Measurements from ENCODE around the gene ACOX1.

Gene ACOX1

GRCh38 chr17:75902406-75902805 is 76.6 kb downstream of the ACOX1 start:
- Histone ChIP-seq H3K9me3 (ENCODE audit: insufficient read depth, low read length, severe bottlenecking) (no peaks in the 10 kb centered on the region), H3K9ac (ENCODE audit: low read depth, low read length) (no peak overlapping the region), H3K4me1 (ENCODE audit: insufficient read depth, low read length) (peaks cover 32% of the 10 kb centered on the region), H3K27me3 (ENCODE audit: insufficient read depth, low read length, poor library complexity) (no peaks in the 10 kb centered on the region), H3K27ac (ENCODE audit: low read length) (no peak overlapping the region), H3K79me2 (ENCODE audit: insufficient read depth, low read length) (peaks cover 29% of the 10 kb centered on the region), H3K4me2 (ENCODE audit: insufficient read depth, low read length) (no peak overlapping the region), H4K20me1 (ENCODE audit: insufficient read depth, low read length) (no peaks in the 10 kb centered on the region), H2AFZ (ENCODE audit: low read depth, low read length) (no peak overlapping the region), H3K4me3 (ENCODE audit: low read depth in 1 of 2, low read length in 2 of 2) (no peak overlapping the region), H3K36me3 (ENCODE audit: insufficient read depth, low read length) (peaks cover 58% of the 10 kb centered on the region)
- DNase-seq (no peak), ATAC-seq (ENCODE audit: insufficient read depth, low read depth) (no peak)
- TF ChIP-seq EZH2 (IDR thresholded peaks at IDR 0.05; ENCODE audit: borderline replicate concordance, low read depth, low read length, severe bottlenecking) = no peak
- TF ChIP-seq CTCF (IDR thresholded peaks at IDR 0.05; ENCODE audit: borderline replicate concordance, extremely low read depth, low read length, poor library complexity, severe bottlenecking) = no peak

GRCh38 chr17:75901727-75902126 is 77.2 kb downstream of the ACOX1 start:
- ATAC-seq (ENCODE audit: insufficient read depth, low read depth) = no peak
- no peak overlapping the region for H3K9ac ChIP-seq (ENCODE audit: low read depth, low read length)
- H3K36me3 ChIP-seq (ENCODE audit: insufficient read depth, low read length) = peaks cover 58% of the 10 kb centered on the region

GRCh38 chr17:75900691-75901533 is 78.1 kb downstream of the ACOX1 start:
- no peak overlapping the region for H3K9ac ChIP-seq (ENCODE audit: low read depth, low read length)
- no peaks in the 10 kb centered on the region for H3K27me3 ChIP-seq (ENCODE audit: insufficient read depth, low read length, poor library complexity)
- H3K9me3 ChIP-seq (ENCODE audit: insufficient read depth, low read length, severe bottlenecking) = no peaks in the 10 kb centered on the region
- H2AFZ ChIP-seq (ENCODE audit: low read depth, low read length) = no peak overlapping the region
- ATAC-seq (ENCODE audit: insufficient read depth, low read depth) (no peak), DNase-seq (no peak)
- peaks cover 58% of the 10 kb centered on the region for H3K36me3 ChIP-seq (ENCODE audit: insufficient read depth, low read length)
- no peak overlapping the region for H3K4me2 ChIP-seq (ENCODE audit: insufficient read depth, low read length)
- H3K4me3 ChIP-seq (ENCODE audit: low read depth in 1 of 2, low read length in 2 of 2) = no peak overlapping the region
- H4K20me1 ChIP-seq (ENCODE audit: insufficient read depth, low read length) = no peaks in the 10 kb centered on the region
- H3K79me2 ChIP-seq (ENCODE audit: insufficient read depth, low read length) = peaks cover 35% of the 10 kb centered on the region
- no peak overlapping the region for H3K27ac ChIP-seq (ENCODE audit: low read length)
- H3K4me1 ChIP-seq (ENCODE audit: insufficient read depth, low read length) = peaks cover 35% of the 10 kb centered on the region
- TF ChIP-seq CTCF (IDR thresholded peaks at IDR 0.05; ENCODE audit: borderline replicate concordance, extremely low read depth, low read length, poor library complexity, severe bottlenecking) = no peak
- no peak for TF ChIP-seq EZH2 (IDR thresholded peaks at IDR 0.05; ENCODE audit: borderline replicate concordance, low read depth, low read length, severe bottlenecking)

More at GRCh38 chr17:75901727-75902126, 77.2 kb downstream of the ACOX1 start:
- H3K27me3 ChIP-seq (ENCODE audit: insufficient read depth, low read length, poor library complexity) = no peaks in the 10 kb centered on the region
- no peak overlapping the region for H2AFZ ChIP-seq (ENCODE audit: low read depth, low read length)
- no peak for DNase-seq
- TF ChIP-seq EZH2 (IDR thresholded peaks at IDR 0.05; ENCODE audit: borderline replicate concordance, low read depth, low read length, severe bottlenecking) = no peak
- TF ChIP-seq CTCF (IDR thresholded peaks at IDR 0.05; ENCODE audit: borderline replicate concordance, extremely low read depth, low read length, poor library complexity, severe bottlenecking) = no peak
- H3K4me1 ChIP-seq (ENCODE audit: insufficient read depth, low read length) = peaks cover 38% of the 10 kb centered on the region
- H4K20me1 ChIP-seq (ENCODE audit: insufficient read depth, low read length) = no peaks in the 10 kb centered on the region
- no peak overlapping the region for H3K4me3 ChIP-seq (ENCODE audit: low read depth in 1 of 2, low read length in 2 of 2)
- peaks cover 29% of the 10 kb centered on the region for H3K79me2 ChIP-seq (ENCODE audit: insufficient read depth, low read length)
- H3K4me2 ChIP-seq (ENCODE audit: insufficient read depth, low read length) = no peak overlapping the region
- no peaks in the 10 kb centered on the region for H3K9me3 ChIP-seq (ENCODE audit: insufficient read depth, low read length, severe bottlenecking)
- no peak overlapping the region for H3K27ac ChIP-seq (ENCODE audit: low read length)
